Body of pancreas (tissue), 4 donors: ENCODE measurements around the gene NEURL4. TPM values are rescaled to one million over a fixed set of nuclear protein-coding genes. Genes with fewer than 3 reads are reported as not detected.
A peak's percentile ranks its signal among the peaks of the same experiment; 100 is the strongest.

Source experiments
- ATAC-seq: fragments of 150-250 bp; one replicate; pipeline ENCODE4 v1.9.1; 2016
- DNase-seq, 4 donors: peaks; one replicate each; pipeline ENCODE4 v3.0.0-alpha.2; 2019
- H3K27ac ChIP-seq, 4 donors: fragments of 200-600 bp; sonication (generic); 1 replicate in 3 of 4; 2 replicates in 1 of 4; pipeline versions ENCODE4 v1.5.1 to v1.6.1; 2016 to 2019; ENCODE audit warnings: mild to moderate bottlenecking in 1 of 4, mixed read lengths in 1 of 4, moderate library complexity in 1 of 4
- H3K27me3 ChIP-seq, 2 donors: fragments of 200-600 bp; sonication (generic); one replicate each; pipeline ENCODE4 v1.6.0; 2016; ENCODE audit warnings: mild to moderate bottlenecking in 1 of 2
- H3K36me3 ChIP-seq, 2 donors: fragments of 200-600 bp; sonication (generic); replicated peaks in 1 of 2; 2 replicates each; pipeline ENCODE4 v1.5.1; 2016; ENCODE audit warnings: low read depth in 2 of 2; ENCODE audit not compliant: insufficient read depth in 1 of 2
- H3K4me1 ChIP-seq: fragments of 200-600 bp; sonication (generic); one replicate; pipeline ENCODE4 v1.6.0; 2016
- H3K4me3 ChIP-seq, 2 donors: fragments of 200-600 bp; sonication (generic); 1 replicate in 1 of 2; 2 replicates in 1 of 2; pipeline ENCODE4 v1.5.1; 2016 to 2019
- H3K9me3 ChIP-seq, 3 donors: fragments of 200-600 bp; sonication (generic); 1 replicate in 2 of 3; 2 replicates in 1 of 3; pipeline ENCODE4 v1.5.1; 2016
- CTCF ChIP-seq, 7 experiments: fragments of 450-650 bp in 4 of 7; fragments of 200-600 bp in 3 of 7; sonication (generic) in 3 of 7; IDR thresholded peaks; one replicate each; pipeline ENCODE4 v1.5.1; 2016 to 2019; ENCODE audit warnings: antibody characterized with exemption in 7 of 7
- POLR2A ChIP-seq, 3 donors: fragments of 450-650 bp; IDR thresholded peaks; one replicate each; pipeline ENCODE4 v1.6.1; 2016; ENCODE audit warnings: antibody characterized with exemption in 3 of 3, mild to moderate bottlenecking in 2 of 3
- WGBS, 2 donors: methylation state at CpG; one replicate each; pipeline ENCODE4 v1.1.5; 2017; 5-methylcytosine and 5-hydroxymethylcytosine counted together
- intact Hi-C: fragments of 100-400 bp; cut with DNase I; formaldehyde crosslinking; loops from one replicate; pipeline ENCODE4 v1.15.1; 2023
- total RNA-seq, 2 donors: library from RNA; depleted of rRNA; stranded (reverse); fragments of >200 nt; gene quantifications; one replicate each; pipeline ENCODE4 v1.1.0, GENCODE V29; 2016

NEURL4 gene
- total RNA-seq, 2 donors from 2014 or later = 28.8 to 41.2 TPM

- ATAC-seq (no peak), DNase-seq (peak in 1 of 4 donors; percentile 44)
- Histone ChIP-seq H3K9me3 (no peaks in the 10 kb centered on the region), H3K27me3 (peaks cover 0 to 4% of the 10 kb centered on the region in 2 donors), H3K4me3 (no peak overlapping the region), H3K4me1 (peaks cover 49% of the 10 kb centered on the region), H3K27ac (no peak overlapping the region), H3K36me3 (no peaks in the 10 kb centered on the region)
- intact Hi-C loops = no loop called here
- TF ChIP-seq POLR2A (IDR thresholded peaks at IDR 0.05) (no peak), CTCF (IDR thresholded peaks at IDR 0.05) (no peak)
- WGBS, 2 donors = 46 to 59% methylated on average over 18 to 19 of the region's 19 CpGs
Measured at GRCh38 chr17:7348478-7349242, 19.5 kb upstream of the NEURL4 start.

GRCh38 chr17:7347630-7348477 is 18.7 kb upstream of the NEURL4 start:
- no peaks in the 10 kb centered on the region for H3K9me3 ChIP-seq
- no peak overlapping the region for H3K4me3 ChIP-seq
- no peak for DNase-seq
- H3K27me3 ChIP-seq = peaks cover 0 to 9% of the 10 kb centered on the region in 2 donors
- H3K36me3 ChIP-seq = no peaks in the 10 kb centered on the region
- H3K4me1 ChIP-seq = peaks cover 41% of the 10 kb centered on the region
- TF ChIP-seq CTCF (IDR thresholded peaks at IDR 0.05) (no peak), POLR2A (IDR thresholded peaks at IDR 0.05) (no peak)
- H3K27ac ChIP-seq = no peak overlapping the region
- 46 to 53% methylated on average over 14 to 19 of the region's 19 CpGs for WGBS, 2 donors
- ATAC-seq = no peak
- intact Hi-C loops = no loop called here

- H3K27ac ChIP-seq = no peak overlapping the region
- TF ChIP-seq POLR2A (IDR thresholded peaks at IDR 0.05) = peak in 1 of 3 donors; percentile 9
- no peak for TF ChIP-seq CTCF (IDR thresholded peaks at IDR 0.05)
- no peak for ATAC-seq
- no peaks in the 10 kb centered on the region for H3K9me3 ChIP-seq
- no peak overlapping the region for H3K4me3 ChIP-seq
- DNase-seq = peak in 1 of 4 donors; percentile 13
- no peaks in the 10 kb centered on the region for H3K36me3 ChIP-seq
- H3K4me1 ChIP-seq = peaks cover 34% of the 10 kb centered on the region
- intact Hi-C loops = no loop called here
- H3K27me3 ChIP-seq = peaks cover 0 to 13% of the 10 kb centered on the region in 2 donors
- WGBS, 2 donors = 53 to 58% methylated on average over 14 to 18 of the region's 18 CpGs
Measured at GRCh38 chr17:7346761-7347614, 17.9 kb upstream of the NEURL4 start.

- DNase-seq = no peak
- no peak overlapping the region for H3K27ac ChIP-seq
- H3K4me1 ChIP-seq = peaks cover 8% of the 10 kb centered on the region
- H3K9me3 ChIP-seq = no peaks in the 10 kb centered on the region
- peaks cover 0 to 25% of the 10 kb centered on the region in 2 donors for H3K27me3 ChIP-seq
- TF ChIP-seq POLR2A (IDR thresholded peaks at IDR 0.05) (no peak), CTCF (IDR thresholded peaks at IDR 0.05) (no peak)
- intact Hi-C loops = loop anchor here (5.0 kb wide), 1 partner anchor 56 kb away; no protein-coding TSS in a partner anchor
- ATAC-seq = no peak
- H3K4me3 ChIP-seq = no peak overlapping the region
- WGBS, 2 donors = 48 to 52% methylated on average over 5 to 15 of the region's 15 CpGs
- H3K36me3 ChIP-seq = no peaks in the 10 kb centered on the region
Measured at GRCh38 chr17:7343250-7343649, 14.1 kb upstream of the NEURL4 start.
